Thoracic aorta (tissue), 2 donors: ENCODE results near the gene TRIM31. TPM values are rescaled to one million over a fixed set of nuclear protein-coding genes. Genes with fewer than 3 reads are reported as not detected.

Experiments used
- ATAC-seq: fragments of 150-250 bp; one replicate; pipeline ENCODE4 v1.8.0; 2017; ENCODE audit warnings: low read depth; ENCODE audit not compliant: insufficient number of reproducible peaks, low FRiP score
- DNase-seq: peaks from one replicate; pipeline ENCODE4 v3.0.0-alpha.2; 2020; ENCODE audit warnings: low spot score
- H3K27ac ChIP-seq, 2 donors: fragments of 200-600 bp; sonication (generic); 1 replicate in 1 of 2; 2 replicates in 1 of 2; pipeline ENCODE4 v1.5.1; 2016; ENCODE audit warnings: mild to moderate bottlenecking in 2 of 2, moderate library complexity in 2 of 2
- H3K27me3 ChIP-seq: fragments of 200-600 bp; sonication (generic); replicated peaks from 2 replicates; pipeline ENCODE4 v1.6.0; 2016; ENCODE audit warnings: mild to moderate bottlenecking; ENCODE audit not compliant: insufficient read depth
- H3K36me3 ChIP-seq: fragments of 200-600 bp; sonication (generic); one replicate; pipeline ENCODE4 v1.5.1; 2016
- H3K4me1 ChIP-seq, 2 donors: fragments of 200-600 bp; sonication (generic); 1 replicate in 1 of 2; 2 replicates in 1 of 2; pipeline versions ENCODE4 v1.5.1 to v1.6.0; 2016; ENCODE audit warnings: low read depth in 2 of 2, mild to moderate bottlenecking in 1 of 2; ENCODE audit not compliant: control insufficient read depth in 1 of 2
- H3K4me3 ChIP-seq: fragments of 200-600 bp; sonication (generic); 2 replicates; pipeline ENCODE4 v1.5.1; 2016; ENCODE audit warnings: mild to moderate bottlenecking
- H3K9me3 ChIP-seq: fragments of 200-600 bp; sonication (generic); 2 replicates; pipeline ENCODE4 v1.5.1; 2016
- total RNA-seq, 2 donors: library from RNA; depleted of rRNA; stranded (reverse); fragments of >200 nt; gene quantifications; one replicate each; pipeline versions ENCODE4 v1.1.0 to v1.2.3, GENCODE V29; 2016
- TF ChIP-seq, protein P1 (sequence below): fragments of 200-600 bp; sonication (generic); IDR thresholded peaks from one replicate; pipeline ENCODE4 v1.5.1; 2019; ENCODE audit warnings: antibody characterized with exemption

The TRIM31 gene
- total RNA-seq, 2 donors from 2014 or later: 2.0 TPM; not detected in 1

GRCh38 chr6:30111266-30111856 lies 1.5 kb downstream of the TRIM31 start:
- H3K4me1 ChIP-seq: no peaks in the 10 kb centered on the region
- H3K36me3 ChIP-seq: no peaks in the 10 kb centered on the region
- H3K9me3 ChIP-seq: no peaks in the 10 kb centered on the region
- H3K4me3 ChIP-seq: no peak overlapping the region
- no peaks in the 10 kb centered on the region for H3K27me3 ChIP-seq
- no peak for DNase-seq
- no peak overlapping the region for H3K27ac ChIP-seq
- TF ChIP-seq, protein P1, sequence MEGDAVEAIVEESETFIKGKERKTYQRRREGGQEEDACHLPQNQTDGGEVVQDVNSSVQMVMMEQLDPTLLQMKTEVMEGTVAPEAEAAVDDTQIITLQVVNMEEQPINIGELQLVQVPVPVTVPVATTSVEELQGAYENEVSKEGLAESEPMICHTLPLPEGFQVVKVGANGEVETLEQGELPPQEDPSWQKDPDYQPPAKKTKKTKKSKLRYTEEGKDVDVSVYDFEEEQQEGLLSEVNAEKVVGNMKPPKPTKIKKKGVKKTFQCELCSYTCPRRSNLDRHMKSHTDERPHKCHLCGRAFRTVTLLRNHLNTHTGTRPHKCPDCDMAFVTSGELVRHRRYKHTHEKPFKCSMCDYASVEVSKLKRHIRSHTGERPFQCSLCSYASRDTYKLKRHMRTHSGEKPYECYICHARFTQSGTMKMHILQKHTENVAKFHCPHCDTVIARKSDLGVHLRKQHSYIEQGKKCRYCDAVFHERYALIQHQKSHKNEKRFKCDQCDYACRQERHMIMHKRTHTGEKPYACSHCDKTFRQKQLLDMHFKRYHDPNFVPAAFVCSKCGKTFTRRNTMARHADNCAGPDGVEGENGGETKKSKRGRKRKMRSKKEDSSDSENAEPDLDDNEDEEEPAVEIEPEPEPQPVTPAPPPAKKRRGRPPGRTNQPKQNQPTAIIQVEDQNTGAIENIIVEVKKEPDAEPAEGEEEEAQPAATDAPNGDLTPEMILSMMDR: no peak
- no peak for ATAC-seq

GRCh38 chr6:30104661-30105060 lies 8.2 kb downstream of the TRIM31 start:
- Histone ChIP-seq H3K36me3 (no peaks in the 10 kb centered on the region), H3K27me3 (peaks cover 14% of the 10 kb centered on the region), H3K9me3 (no peaks in the 10 kb centered on the region), H3K4me1 (peaks cover 8 to 27% of the 10 kb centered on the region in 2 donors), H3K27ac (no peak overlapping the region), H3K4me3 (no peak overlapping the region)
- DNase-seq (no peak), ATAC-seq (no peak)
- TF ChIP-seq, protein P1: no peak

- Histone ChIP-seq H3K27ac (no peak overlapping the region), H3K36me3 (no peaks in the 10 kb centered on the region)
- ATAC-seq: no peak
Measured at GRCh38 chr6:30103872-30104179, 9.1 kb downstream of the TRIM31 start.

DNA sequence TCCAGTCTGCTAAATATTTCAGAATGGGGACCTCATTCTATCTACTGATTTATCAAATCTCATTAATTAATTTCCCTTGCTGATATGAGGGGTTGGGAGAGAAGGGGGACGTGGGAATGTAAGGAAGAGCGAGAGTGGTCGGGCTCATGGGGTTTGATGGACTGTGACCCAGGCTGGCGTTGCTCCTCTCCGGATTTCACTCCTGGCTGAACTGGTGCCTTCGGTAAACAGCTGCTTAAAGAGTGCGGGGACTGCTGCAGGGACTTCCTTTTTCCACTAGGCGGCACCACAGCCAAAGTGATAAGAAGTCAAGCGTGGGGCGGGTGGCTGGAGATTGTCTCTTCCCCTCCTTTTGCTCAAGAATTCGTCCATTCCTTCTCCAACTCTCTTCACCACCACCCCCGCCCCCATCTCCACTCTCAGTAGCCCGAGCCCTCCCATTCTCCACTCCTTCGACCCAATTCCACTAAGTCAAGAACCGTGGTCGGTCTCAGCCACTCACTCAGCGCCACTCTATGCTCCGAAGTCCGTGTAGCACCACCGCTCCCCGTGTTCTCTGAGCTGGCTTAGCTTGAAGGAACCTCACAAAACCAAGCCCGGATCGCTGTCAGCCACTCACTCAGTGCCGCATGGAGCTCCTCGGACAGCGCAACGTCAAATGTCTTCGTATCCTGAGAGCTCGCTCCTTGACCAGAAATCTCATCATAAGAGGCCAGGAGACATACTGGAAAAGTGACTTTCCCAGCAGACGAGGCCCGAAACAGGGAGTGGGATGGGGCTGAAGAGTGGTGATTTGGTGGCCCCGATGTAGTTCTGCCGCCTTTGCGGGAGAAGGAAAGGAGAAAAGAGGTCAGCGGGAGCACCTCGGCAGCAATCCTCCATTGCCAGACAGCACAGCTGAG lies 9.7 kb downstream of the TRIM31 start:
- peak overlapping the region; percentile 70 for H3K4me3 ChIP-seq
- peaks cover 8 to 27% of the 10 kb centered on the region in 2 donors for H3K4me1 ChIP-seq
- H3K27me3 ChIP-seq: peaks cover 18% of the 10 kb centered on the region
- DNase-seq (peak; percentile 69), ATAC-seq (peak; percentile 72)
- H3K27ac ChIP-seq: peak overlapping the region in 1 of 2 donors; percentile 39
- TF ChIP-seq, protein P1: peak; percentile 88
- no peaks in the 10 kb centered on the region for H3K36me3 ChIP-seq
- no peaks in the 10 kb centered on the region for H3K9me3 ChIP-seq

More at GRCh38 chr6:30103872-30104179, 9.1 kb downstream of the TRIM31 start:
- TF ChIP-seq, protein P1: no peak
- peak overlapping the region; percentile 70 for H3K4me3 ChIP-seq
- peaks cover 8 to 27% of the 10 kb centered on the region in 2 donors for H3K4me1 ChIP-seq
- H3K27me3 ChIP-seq: peaks cover 18% of the 10 kb centered on the region
- H3K9me3 ChIP-seq: no peaks in the 10 kb centered on the region
- DNase-seq: no peak

DNA sequence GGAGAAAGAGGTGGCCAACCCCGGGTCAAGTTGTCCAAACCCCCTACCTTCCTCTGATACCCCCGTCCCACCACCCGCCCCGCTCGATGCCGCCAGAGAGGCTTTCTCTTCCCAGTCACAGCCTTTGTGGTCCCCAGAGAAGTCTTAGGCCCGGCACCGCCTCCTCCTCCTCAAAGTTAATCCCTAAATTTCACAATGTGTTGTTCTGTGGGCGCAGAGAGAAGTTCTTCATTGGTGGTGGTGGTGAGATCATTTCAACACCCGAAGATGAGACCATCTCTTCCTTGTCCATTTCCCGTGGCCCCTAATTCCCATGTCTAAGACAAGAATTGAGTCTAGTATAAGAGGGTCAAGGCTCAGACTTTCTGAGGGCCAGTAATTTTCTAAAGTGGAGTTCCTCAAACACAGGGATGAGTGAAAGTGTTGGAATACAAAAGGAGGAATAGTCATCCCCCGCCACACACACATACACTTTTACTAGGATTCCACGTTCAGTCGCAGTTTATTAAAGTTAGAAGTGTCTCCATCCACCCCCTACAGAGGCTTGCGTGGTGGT lies 10.4 kb downstream of the TRIM31 start:
- DNase-seq (no peak), ATAC-seq (no peak)
- TF ChIP-seq, protein P1: no peak
- Histone ChIP-seq H3K4me1 (peaks cover 8 to 27% of the 10 kb centered on the region in 2 donors), H3K36me3 (no peaks in the 10 kb centered on the region), H3K27ac (peak overlapping the region in 1 of 2 donors; percentile 39), H3K27me3 (peaks cover 18% of the 10 kb centered on the region), H3K9me3 (no peaks in the 10 kb centered on the region), H3K4me3 (peak overlapping the region; percentile 70)
